ENCODE results near the gene ANKEF1.

The ANKEF1 gene

DNA sequence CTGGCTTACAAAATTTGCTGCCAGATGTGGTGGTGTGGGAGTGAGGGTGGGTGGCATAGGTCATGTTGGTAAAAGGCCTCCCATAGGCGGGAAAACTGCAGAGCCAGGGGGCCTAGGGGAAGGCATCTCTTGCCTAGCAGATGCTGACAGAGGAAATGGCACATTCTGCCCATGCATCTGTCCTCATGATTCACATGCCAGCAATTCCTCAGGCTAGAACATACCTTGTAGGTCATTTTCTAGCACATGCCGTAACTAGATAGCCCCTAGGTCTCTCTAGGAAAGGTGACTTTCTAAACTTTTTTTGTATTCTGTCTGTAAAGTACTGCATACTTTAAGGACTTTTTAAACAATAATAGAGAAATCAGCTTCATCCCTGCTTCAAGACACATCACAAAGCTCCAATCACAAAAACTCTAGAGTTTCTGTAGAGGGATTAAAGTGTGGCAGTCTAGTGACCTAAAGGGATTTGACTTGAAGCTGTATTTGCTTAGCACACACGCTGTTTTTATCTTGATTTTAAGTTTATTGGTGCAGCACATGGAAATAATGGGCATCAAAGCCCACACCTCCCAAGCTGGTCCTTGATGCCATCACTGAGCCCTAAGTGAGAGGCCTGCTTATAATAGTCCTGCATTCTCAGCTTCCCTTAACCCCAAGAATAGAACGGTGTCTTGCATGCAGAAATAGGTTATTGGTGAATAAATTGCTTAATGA is 55.2 kb downstream of the ANKEF1 start:
- no peak for DNase-seq (ENCODE audit: low read depth)

- DNase-seq (ENCODE audit: low read depth): no peak
Measured at GRCh38 chr20:10090588-10091166, 55.9 kb downstream of the ANKEF1 start.

DNA sequence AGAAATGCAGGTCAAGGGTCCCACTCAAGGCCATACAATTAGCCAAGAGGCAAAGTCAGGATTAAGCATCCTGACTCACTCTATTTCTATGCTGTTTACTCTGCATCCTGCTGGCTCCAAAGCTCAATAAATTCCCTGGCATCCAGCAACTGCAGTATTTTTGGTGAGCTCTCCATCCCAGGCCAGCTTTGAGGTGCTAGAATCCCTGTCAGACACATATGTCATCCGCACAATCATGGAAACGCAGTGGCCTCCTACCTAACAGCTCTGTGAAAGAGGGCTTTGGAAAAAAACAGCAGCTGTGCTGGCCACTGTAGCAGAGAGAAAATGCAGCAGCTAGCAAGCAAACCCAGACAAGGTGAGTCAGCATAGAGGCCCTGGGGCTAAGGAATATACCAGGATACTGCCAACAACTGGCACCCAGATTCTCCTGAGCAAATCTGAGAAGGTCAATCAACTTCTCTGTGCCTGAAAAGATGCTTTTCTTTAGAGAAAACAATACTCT is 58.4 kb downstream of the ANKEF1 start:
- no peak for DNase-seq (ENCODE audit: low read depth)

DNA sequence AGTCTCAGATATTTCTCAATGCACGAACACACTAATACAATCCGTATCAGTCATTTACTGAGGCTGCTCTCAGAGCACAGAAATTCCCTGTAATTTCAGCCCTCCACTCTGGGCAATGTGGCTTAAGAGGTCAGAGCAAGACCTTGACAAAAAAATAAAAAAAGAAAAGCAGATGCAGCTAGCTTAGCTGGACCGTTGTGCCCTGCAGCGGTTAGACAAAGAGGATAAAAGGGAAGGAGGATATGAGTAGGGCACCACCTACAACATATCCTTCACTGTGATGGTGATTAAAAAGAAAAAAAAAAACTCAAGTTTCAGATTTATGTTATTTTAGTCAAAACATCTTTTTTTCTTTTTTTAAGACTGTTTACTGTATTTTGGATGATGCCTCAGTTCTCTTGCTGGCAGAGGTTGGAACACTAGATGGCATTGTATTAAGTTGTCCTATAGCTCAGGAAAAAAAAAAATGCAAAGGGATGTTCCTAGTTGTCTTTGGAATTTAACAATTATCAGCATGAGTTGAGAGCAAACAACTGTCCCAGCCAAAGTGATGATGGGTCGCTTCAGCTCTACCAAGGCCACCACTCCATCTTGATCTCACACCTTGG is 59.9 kb downstream of the ANKEF1 start:
- no peak for DNase-seq (ENCODE audit: low read depth)

- DNase-seq (ENCODE audit: low read depth): no peak
Measured at GRCh38 chr20:10096790-10097189, 62.0 kb downstream of the ANKEF1 start.

- no peak for DNase-seq (ENCODE audit: low read depth)
Measured at GRCh38 chr20:10105046-10105445, 70.3 kb downstream of the ANKEF1 start.
